HL-60/S4 treated with phorbol 12-myristate 13-acetate at 8.2 ng/mL for 4 days and 3 days (cell line): ENCODE measurements around the gene VEGFA.

Experiments used
- in situ Hi-C: fragments of 300-500 bp; cut with MboI; formaldehyde crosslinking; loops from 2 replicates; pipeline ENCODE4 v1.15.0; 2022; ENCODE audit warnings: low sequenced_read_pairs

Gene VEGFA

GRCh38 chr6:43759136-43759906 lies 10.7 kb upstream of the VEGFA start:
- in situ Hi-C loops: no loop called here

- in situ Hi-C loops: no loop called here
These were observed 10.2 kb upstream of the VEGFA start for GRCh38 chr6:43759907-43760206.

- in situ Hi-C loops: no loop called here
These were observed 9.5 kb upstream of the VEGFA start for GRCh38 chr6:43760210-43761168.

- in situ Hi-C loops: no loop called here
These were observed 8.2 kb upstream of the VEGFA start for GRCh38 chr6:43761666-43762409.

- in situ Hi-C loops: no loop called here
These were observed 7.6 kb upstream of the VEGFA start for GRCh38 chr6:43762410-43762768.

- in situ Hi-C loops: no loop called here
These were observed 6.9 kb upstream of the VEGFA start for GRCh38 chr6:43762966-43763695.

GRCh38 chr6:43763812-43764522 lies 6.0 kb upstream of the VEGFA start:
- in situ Hi-C loops: no loop called here

- in situ Hi-C loops: no loop called here
These were observed 5.2 kb upstream of the VEGFA start for GRCh38 chr6:43764772-43765171.

- in situ Hi-C loops: no loop called here
These were observed 4.1 kb upstream of the VEGFA start for GRCh38 chr6:43765776-43766499.

GRCh38 chr6:43766500-43766853 lies 3.5 kb upstream of the VEGFA start:
- in situ Hi-C loops: no loop called here

GRCh38 chr6:43766964-43767461 lies 3.0 kb upstream of the VEGFA start:
- in situ Hi-C loops: no loop called here

- in situ Hi-C loops: no loop called here
These were observed 2.2 kb upstream of the VEGFA start for GRCh38 chr6:43767553-43768505.

GRCh38 chr6:43768506-43768860 lies 1.5 kb upstream of the VEGFA start:
- in situ Hi-C loops: no loop called here

GRCh38 chr6:43768983-43769525 lies 957 bp upstream of the VEGFA start:
- in situ Hi-C loops: no loop called here

GRCh38 chr6:43770372-43771209 lies 580 bp downstream of the VEGFA start:
- in situ Hi-C loops: loop anchor here (10.0 kb wide), 1 partner anchor 304 kb away; no protein-coding TSS in a partner anchor

GRCh38 chr6:43771210-43771857 lies 1.3 kb downstream of the VEGFA start:
- in situ Hi-C loops: loop anchor here (10.0 kb wide), 1 partner anchor 303 kb away; no protein-coding TSS in a partner anchor
